GM18870 (cell line): ENCODE results near the gene TCEAL1.
"Not testable (repeated sequence)": the region's sequence is repeated elsewhere in the genome, so short reads cannot be mapped to it uniquely, and the experiment has no call there.

ENCODE experiments used
- ATAC-seq: cut with Tn5 transposase; IDR thresholded peaks from one replicate; pipeline ENCODE4 v1.9.1; 2021; ENCODE audit warnings: moderate library complexity; ENCODE audit not compliant: unreplicated experiment

The TCEAL1 gene

DNA sequence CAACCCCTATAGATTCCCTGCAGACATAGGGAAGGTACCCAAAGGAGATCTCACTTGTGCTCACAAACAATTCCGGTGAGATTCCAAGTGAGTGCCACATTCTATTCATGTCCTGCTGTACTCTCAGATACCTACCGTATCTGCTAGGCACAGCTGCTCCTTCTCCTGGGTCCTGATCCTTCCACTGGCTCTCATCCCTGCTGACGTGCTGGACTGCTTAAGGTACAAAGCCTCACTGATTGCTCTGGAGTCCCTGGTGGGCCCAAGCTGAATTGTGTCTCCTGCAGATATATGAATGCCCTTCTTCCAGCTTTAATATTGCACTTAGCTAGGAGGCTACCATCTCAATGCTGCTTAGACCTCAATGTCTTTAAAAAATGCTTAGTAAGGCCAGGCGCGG is 2.4 kb downstream of the TCEAL1 start:
- ATAC-seq: no peak

- no peak for ATAC-seq
These were observed 6.7 kb downstream of the TCEAL1 start for GRCh38 chrX:103635436-103635835.

- ATAC-seq: no peak
These were observed 9.0 kb downstream of the TCEAL1 start for GRCh38 chrX:103637604-103638338.

DNA sequence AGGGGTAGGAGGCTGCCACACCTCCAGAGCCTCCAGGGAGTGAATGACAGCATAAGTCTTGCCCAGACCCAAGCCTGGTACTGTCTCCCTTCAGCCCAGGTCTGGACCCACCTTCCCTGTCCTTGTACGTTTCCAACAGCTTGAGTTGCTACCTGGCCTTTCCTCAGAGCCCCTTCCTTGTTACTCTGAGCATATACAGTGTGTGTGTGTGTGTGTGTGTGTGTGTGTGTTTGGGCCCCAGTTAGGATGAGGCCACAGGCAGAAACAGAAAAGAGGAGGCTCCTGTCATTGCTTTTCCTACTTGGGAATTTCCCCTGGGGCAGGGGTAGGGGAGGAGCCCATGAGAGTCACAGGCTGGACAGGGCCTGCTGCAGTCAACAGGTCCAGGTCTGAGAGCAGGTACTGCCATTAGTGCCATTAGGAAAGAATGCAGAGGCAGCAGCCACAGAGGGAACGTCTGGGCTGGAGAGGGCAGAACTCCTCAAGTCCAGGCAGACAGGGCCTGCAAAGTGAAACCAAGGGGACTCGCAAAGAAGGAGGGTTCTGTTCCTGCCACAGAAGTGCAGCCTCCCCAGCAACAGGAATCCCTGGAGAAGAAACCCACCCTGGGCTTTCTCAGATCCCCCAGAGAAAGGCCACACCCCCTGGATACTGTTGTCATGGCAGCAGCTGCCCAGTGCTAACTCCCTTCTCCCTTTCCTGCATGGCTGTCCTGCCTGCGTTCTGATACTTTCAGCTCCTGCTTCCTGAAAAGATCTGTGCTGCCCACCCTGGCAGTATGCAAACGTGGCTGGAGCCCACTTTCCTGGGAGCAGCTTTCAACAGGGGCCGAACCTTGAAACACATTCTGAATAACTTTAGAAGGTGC is 9.9 kb downstream of the TCEAL1 start:
- ATAC-seq: not testable (repeated sequence)

DNA sequence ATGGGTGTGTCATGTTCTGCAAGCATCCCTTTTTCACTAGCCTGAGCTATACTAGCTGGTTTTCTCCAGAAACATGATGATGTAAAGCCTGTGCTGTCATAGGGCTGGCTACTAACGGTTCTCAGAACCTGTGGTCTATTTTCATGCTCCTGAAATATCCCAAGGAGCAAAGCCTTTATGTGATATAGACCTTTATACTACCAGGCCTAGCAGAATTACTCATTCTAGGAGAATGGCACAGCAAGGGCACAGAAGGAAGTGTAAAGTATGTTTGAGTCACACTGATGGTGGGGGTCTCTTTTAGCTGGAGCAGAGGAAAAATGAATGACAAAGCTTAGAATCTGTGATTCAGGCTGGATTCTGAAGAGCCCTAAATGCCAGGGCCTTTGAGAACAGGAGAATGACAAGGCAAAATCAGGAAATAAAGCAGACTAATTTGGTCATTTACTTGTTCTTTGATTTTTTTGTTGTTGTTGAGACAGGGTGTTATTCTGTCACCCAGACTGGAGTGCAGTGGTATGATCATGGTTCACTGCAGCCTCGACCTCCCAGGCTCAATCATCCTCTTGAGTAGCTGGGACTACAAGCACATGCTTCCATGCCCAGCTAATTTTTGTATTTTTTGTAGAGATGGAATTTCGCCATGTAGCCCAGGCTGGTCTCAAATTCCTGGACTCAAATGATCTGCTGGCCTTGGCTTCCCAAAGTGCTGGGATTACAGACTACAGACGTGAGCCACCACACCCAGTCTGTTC is 11.8 kb downstream of the TCEAL1 start:
- no peak for ATAC-seq

- no peak for ATAC-seq
These were observed 15.3 kb downstream of the TCEAL1 start for GRCh38 chrX:103644125-103644524.

GRCh38 chrX:103647630-103648029 is 18.9 kb downstream of the TCEAL1 start:
- ATAC-seq: no peak

DNA sequence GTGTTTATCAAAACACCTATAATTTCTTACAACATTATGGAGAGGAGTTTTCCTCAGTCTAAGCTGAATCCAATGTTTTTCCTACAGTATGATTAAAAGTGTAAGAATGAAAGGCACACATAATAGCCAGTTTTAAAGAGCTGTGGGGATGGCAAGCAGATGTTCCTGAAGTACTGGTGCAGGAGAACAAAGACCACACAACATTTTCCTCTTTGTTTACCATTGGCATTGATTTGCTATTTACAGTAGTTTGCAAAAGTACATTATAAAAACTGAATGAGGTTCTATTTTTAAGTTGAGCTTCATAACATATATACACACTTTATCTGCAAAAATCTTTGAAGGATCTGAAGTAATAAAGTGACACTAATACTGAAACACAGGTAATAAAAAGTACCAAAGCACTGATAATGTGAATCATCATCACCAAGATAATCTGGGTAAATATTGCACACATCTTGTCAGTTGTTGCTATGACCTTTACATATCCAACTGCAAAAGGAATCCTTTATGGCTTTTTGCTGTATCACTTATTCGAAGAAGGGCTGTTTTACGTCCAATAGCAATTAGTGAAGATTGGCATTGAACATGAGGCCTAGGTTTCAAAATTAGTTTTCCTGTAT is 22.5 kb downstream of the TCEAL1 start:
- ATAC-seq: no peak

DNA sequence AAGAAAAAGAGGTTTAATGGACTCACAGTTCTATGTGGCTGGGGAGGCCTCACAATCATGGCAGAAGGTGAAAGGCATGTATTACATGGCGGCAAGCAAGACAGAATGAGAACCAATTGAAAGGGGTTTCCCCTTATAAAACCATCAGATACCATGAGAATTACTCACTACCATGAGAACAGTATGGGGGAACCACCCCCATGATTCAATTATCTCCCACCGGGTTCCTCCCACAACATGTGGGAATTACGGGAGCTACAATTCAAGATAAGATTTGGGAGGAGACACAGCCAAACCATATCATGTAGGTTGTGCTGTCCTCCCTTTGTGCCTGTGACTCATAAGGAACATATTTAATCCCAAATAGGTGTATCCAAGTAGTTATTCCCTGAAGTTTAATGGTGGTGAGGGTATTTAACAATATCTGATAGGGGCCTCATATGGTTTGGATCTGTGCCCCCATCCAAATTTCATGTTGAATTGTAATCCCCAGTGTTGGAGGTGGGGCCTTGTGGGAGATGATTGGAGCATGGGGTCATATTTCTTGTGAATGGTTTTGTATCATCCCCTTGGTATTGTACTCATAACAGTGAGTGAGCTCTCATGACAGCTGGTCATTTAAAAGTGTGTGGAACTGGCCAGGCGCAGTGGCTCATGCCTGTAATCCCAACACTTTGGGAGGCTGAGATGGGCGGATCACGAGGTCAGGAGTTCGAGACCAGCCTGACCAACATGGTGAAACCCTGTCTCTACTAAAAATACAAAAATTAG is 26.6 kb downstream of the TCEAL1 start:
- ATAC-seq: not testable (repeated sequence)

DNA sequence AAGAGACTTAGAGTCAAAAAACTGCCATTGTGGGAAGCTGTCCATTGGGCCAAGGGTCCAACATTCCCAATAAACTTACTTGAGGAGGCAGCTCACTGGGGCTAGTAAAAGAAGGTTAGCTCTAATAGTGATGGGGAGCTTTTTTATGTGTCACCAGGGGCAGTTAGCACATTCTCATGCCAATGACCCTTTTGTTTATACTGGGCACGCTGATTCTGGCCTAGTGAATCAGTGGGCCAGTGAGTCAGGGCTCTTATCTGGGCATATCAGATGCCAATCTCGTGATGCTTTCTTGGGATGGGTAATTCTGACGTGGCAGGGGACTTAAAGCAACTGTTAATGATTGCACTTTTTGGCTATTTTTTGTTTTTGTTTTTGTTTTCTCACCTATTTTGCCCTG is 27.8 kb downstream of the TCEAL1 start:
- no peak for ATAC-seq

GRCh38 chrX:103657066-103657465 is 28.3 kb downstream of the TCEAL1 start:
- ATAC-seq: not testable (repeated sequence)

- ATAC-seq: no peak
These were observed 30.1 kb downstream of the TCEAL1 start for GRCh38 chrX:103658681-103659433.

- not testable (repeated sequence) for ATAC-seq
These were observed 30.7 kb downstream of the TCEAL1 start for GRCh38 chrX:103659460-103659859.

GRCh38 chrX:103663981-103664762 is 35.4 kb downstream of the TCEAL1 start:
- ATAC-seq: no peak

GRCh38 chrX:103666202-103667107 is 37.7 kb downstream of the TCEAL1 start:
- no peak for ATAC-seq

- no peak for ATAC-seq
These were observed 41.0 kb downstream of the TCEAL1 start for GRCh38 chrX:103669745-103670144.

- no peak for ATAC-seq
These were observed 46.0 kb downstream of the TCEAL1 start for GRCh38 chrX:103674531-103675454.
